H1 (cell line): ENCODE measurements around the gene CALML5. TPM values are rescaled to one million over a fixed set of nuclear protein-coding genes. Genes with fewer than 3 reads are reported as not detected.
A peak's percentile ranks its signal among the peaks of the same experiment; 100 is the strongest.

Experiments
- CTCF ChIA-PET: fragments of 300-600 bp; sonication (Branson Sonifier 250); formaldehyde crosslinking; loops from one replicate; lab custom pipeline; 2021; ENCODE audit not compliant: partially characterized antibody; lab: Charles Lee
- POLR2A ChIA-PET: fragments of 300-600 bp; sonication (Branson Sonifier 250); formaldehyde crosslinking; loops from one replicate; lab custom pipeline; 2021; ENCODE audit warnings: inconsistent platforms; ENCODE audit not compliant: partially characterized antibody; lab: Charles Lee
- DNase-seq, 2 experiments: peaks; one replicate each; pipeline versions ENCODE4 v3.0.0 to v3.0.0-alpha.2; 2010 to 2022; ENCODE audit warnings: low spot score in 2 of 2, low read depth in 1 of 2, mixed read lengths in 1 of 2
- FAIRE-seq: peaks from 2 replicates; lab custom pipeline; 2011; peaks lifted over from hg19 to GRCh38; lab: Jason Lieb, UNC
- H2AFZ ChIP-seq: 2 replicates; pipeline ENCODE4 v1.8.1; 2012; ENCODE audit warnings: low read length, inconsistent platforms
- H2AK5ac ChIP-seq: 2 replicates; pipeline ENCODE4 v1.6.1; 2013; ENCODE audit warnings: low read depth, low read length
- H2BK120ac ChIP-seq: replicated peaks from 2 replicates; pipeline ENCODE3; 2013; ENCODE audit warnings: low read depth, low read length, inconsistent platforms
- H2BK12ac ChIP-seq: 2 replicates; pipeline ENCODE4 v1.6.1; 2013; ENCODE audit warnings: low read depth, low read length
- H2BK15ac ChIP-seq: 2 replicates; pipeline ENCODE4 v1.6.1; 2013; ENCODE audit warnings: low read length
- H2BK20ac ChIP-seq: 2 replicates; pipeline ENCODE4 v1.6.1; 2013; ENCODE audit warnings: low read length
- H2BK5ac ChIP-seq: 2 replicates; pipeline ENCODE4 v1.6.1; 2013; ENCODE audit warnings: low read depth, low read length
- H3K14ac ChIP-seq: 2 replicates; pipeline ENCODE4 v1.6.1; 2013; ENCODE audit warnings: inconsistent platforms; ENCODE audit not compliant: insufficient read length
- H3K18ac ChIP-seq: 2 replicates; pipeline ENCODE4 v1.6.1; 2013; ENCODE audit warnings: low read length; ENCODE audit errors: extremely low read depth
- H3K23ac ChIP-seq: 2 replicates; pipeline ENCODE4 v1.6.1; 2013; ENCODE audit warnings: inconsistent platforms; ENCODE audit not compliant: insufficient read length
- H3K23me2 ChIP-seq: 2 replicates; pipeline ENCODE4 v1.6.1; 2013; ENCODE audit warnings: low read depth, low read length
- H3K27ac ChIP-seq: 2 replicates; pipeline ENCODE4 v1.6.1; 2011; ENCODE audit warnings: low read depth, low read length, inconsistent platforms
- H3K27me3 ChIP-seq, 4 experiments: replicated peaks in 1 of 4; 1 replicate in 1 of 4; 2 replicates in 3 of 4; pipeline versions ENCODE4 v1.6.1 to v1.8.1; 2011 to 2013; ENCODE audit warnings: low read length in 3 of 4, mild to moderate bottlenecking in 3 of 4, inconsistent platforms in 2 of 4, mixed read lengths in 2 of 4, moderate library complexity in 1 of 4; ENCODE audit not compliant: control insufficient read depth in 3 of 4, insufficient read depth in 3 of 4; ENCODE audit errors: extremely low read depth in 1 of 4
- H3K36me3 ChIP-seq, 4 experiments: 2 replicates each; pipeline versions ENCODE4 v1.6.1 to v1.8.1; 2011 to 2013; ENCODE audit warnings: mild to moderate bottlenecking in 4 of 4, low read length in 3 of 4, moderate library complexity in 2 of 4, control low read depth in 1 of 4, inconsistent platforms in 1 of 4; ENCODE audit not compliant: insufficient read depth in 4 of 4, control insufficient read depth in 2 of 4
- H3K4ac ChIP-seq: replicated peaks from 2 replicates; pipeline ENCODE3; 2013; ENCODE audit warnings: low read length, low read depth, mixed read lengths, inconsistent platforms; ENCODE audit not compliant: insufficient read length
- H3K4me1 ChIP-seq, 4 experiments: replicated peaks in 1 of 4; 1 replicate in 1 of 4; 2 replicates in 3 of 4; pipeline versions ENCODE4 v1.6.1 to v1.8.1; 2011 to 2013; ENCODE audit warnings: low read length in 3 of 4, inconsistent platforms in 2 of 4, mixed read lengths in 1 of 4; ENCODE audit not compliant: insufficient read depth in 4 of 4, control insufficient read depth in 3 of 4
- H3K4me2 ChIP-seq, 2 experiments: 2 replicates each; pipeline versions ENCODE4 v1.6.1 to v1.8.1; 2011 to 2013; ENCODE audit warnings: low read depth in 2 of 2, low read length in 2 of 2, control low read depth in 1 of 2, inconsistent platforms in 1 of 2, mild to moderate bottlenecking in 1 of 2; ENCODE audit not compliant: insufficient read depth in 1 of 2
- H3K4me3 ChIP-seq, 4 experiments: fragments of 200-600, 300-600 bp in 1 of 4; sonication (generic), shearing (Covaris generic), sonication (Bioruptor Twin) in 1 of 4; 2 replicates each; pipeline versions ENCODE4 v1.5.1 to v1.8.1; 2011 to 2016; ENCODE audit warnings: low read length in 4 of 4, low read depth in 3 of 4, control low read depth in 2 of 4, inconsistent platforms in 2 of 4, mild to moderate bottlenecking in 2 of 4, mixed read lengths in 1 of 4, moderate library complexity in 1 of 4; ENCODE audit not compliant: insufficient read depth in 2 of 4; ENCODE audit errors: extremely low read depth in 1 of 4
- H3K56ac ChIP-seq: replicated peaks from 2 replicates; pipeline ENCODE3; 2013; ENCODE audit warnings: low read depth, mild to moderate bottlenecking, mixed read lengths, low read length, inconsistent platforms; ENCODE audit not compliant: insufficient read length
- H3K79me1 ChIP-seq: 2 replicates; pipeline ENCODE4 v1.6.1; 2013; ENCODE audit warnings: low read depth, low read length, control low read depth
- H3K79me2 ChIP-seq, 2 experiments: 2 replicates each; pipeline versions ENCODE4 v1.6.1 to v1.8.1; 2012 to 2013; ENCODE audit warnings: low read length in 2 of 2, mild to moderate bottlenecking in 2 of 2, inconsistent platforms in 1 of 2; ENCODE audit not compliant: insufficient read depth in 2 of 2, control insufficient read depth in 1 of 2
- H3K9ac ChIP-seq, 4 experiments: replicated peaks in 1 of 4; 1 replicate in 1 of 4; 2 replicates in 3 of 4; pipeline versions ENCODE4 v1.6.1 to v1.8.1; 2011 to 2013; ENCODE audit warnings: low read depth in 3 of 4, low read length in 3 of 4, control low read depth in 2 of 4, mild to moderate bottlenecking in 2 of 4, moderate library complexity in 2 of 4, inconsistent platforms in 1 of 4; ENCODE audit errors: extremely low read depth in 1 of 4
- H3K9me3 ChIP-seq, 2 experiments: 2 replicates each; pipeline versions ENCODE4 v1.6.1 to v1.8.1; 2012 to 2013; ENCODE audit warnings: mild to moderate bottlenecking in 2 of 2, moderate library complexity in 2 of 2, control low read depth in 1 of 2, inconsistent platforms in 1 of 2, low read depth in 1 of 2, low read length in 1 of 2, mixed read lengths in 1 of 2; ENCODE audit not compliant: insufficient read depth in 2 of 2
- H4K20me1 ChIP-seq, 2 experiments: replicated peaks in 1 of 2; 2 replicates each; pipeline versions ENCODE3 to v1.8.1; 2011 to 2013; ENCODE audit warnings: inconsistent platforms in 2 of 2, low read length in 2 of 2, mild to moderate bottlenecking in 1 of 2; ENCODE audit not compliant: insufficient read depth in 2 of 2, control insufficient read depth in 1 of 2
- H4K5ac ChIP-seq: 2 replicates; pipeline ENCODE4 v1.6.1; 2013; ENCODE audit warnings: low read length, low read depth, mixed read lengths, inconsistent platforms; ENCODE audit not compliant: insufficient read length
- H4K8ac ChIP-seq: 2 replicates; pipeline ENCODE4 v1.8.0; 2013; ENCODE audit warnings: mild to moderate bottlenecking, moderate library complexity, low read length, inconsistent platforms; ENCODE audit not compliant: insufficient read depth; ENCODE audit errors: extremely low read depth
- H4K91ac ChIP-seq: replicated peaks from 2 replicates; pipeline ENCODE3; 2013; ENCODE audit warnings: low read length, mixed read lengths, inconsistent platforms; ENCODE audit not compliant: insufficient read length
- POU5F1 ChIP-seq: IDR thresholded peaks from 2 replicates; pipeline ENCODE4 v1.6.1; 2011; ENCODE audit warnings: low read depth, mild to moderate bottlenecking, low read length, moderate library complexity
- TAF1 ChIP-seq: IDR thresholded peaks from 2 replicates; pipeline ENCODE4 v1.6.1; 2011; ENCODE audit warnings: mild to moderate bottlenecking, low read depth, low read length
- WGBS, 2 experiments: shearing (Covaris generic) in 1 of 2; methylation state at CpG; one replicate each; pipeline versions ENCODE4 v1.1.6 to v1.1.7; 2013 to 2015; ENCODE audit warnings: low lambda C conversion rate in 2 of 2, mixed read lengths in 2 of 2, inconsistent platforms in 1 of 2, low coverage in 1 of 2, missing lambda C conversion rate in 1 of 2; ENCODE audit not compliant: insufficient replicate concordance in 2 of 2, insufficient coverage in 1 of 2, insufficient read length in 1 of 2; ENCODE audit errors: extremely low coverage in 1 of 2, missing lambda C conversion rate in 1 of 2; 5-methylcytosine and 5-hydroxymethylcytosine counted together
- polyA plus RNA-seq, 7 experiments: library from polyadenylated mRNA; depleted of rRNA in 3 of 7; stranded (reverse) in 5 of 7; unstranded in 2 of 7; fragments of >200 nt in 5 of 7; fragments of 200-250 nt in 2 of 7; gene quantifications; 1 replicate in 5 of 7; 2 replicates in 1 of 7; 4 replicates in 1 of 7; pipeline versions ENCODE4 v1.2.1 to v1.2.3, GENCODE V29; 2011 to 2013; ENCODE audit warnings: missing spikeins in 2 of 7, mixed read lengths in 2 of 7
- total RNA-seq: library from RNA; stranded (reverse); fragmentation: NEBNext Ultra II Directional; extraction: Animal tissue kit (Norgen Biotek cat#: 25700); gene quantifications from 2 replicates; pipeline ENCODE4 v1.2.1, GENCODE V29; 2021

Gene CALML5
- total and polyA plus RNA-seq, 2 of the 8 experiments (the other 6 are each of a cell fraction or from before 2014, with no cell fraction given), result not detected

DNA sequence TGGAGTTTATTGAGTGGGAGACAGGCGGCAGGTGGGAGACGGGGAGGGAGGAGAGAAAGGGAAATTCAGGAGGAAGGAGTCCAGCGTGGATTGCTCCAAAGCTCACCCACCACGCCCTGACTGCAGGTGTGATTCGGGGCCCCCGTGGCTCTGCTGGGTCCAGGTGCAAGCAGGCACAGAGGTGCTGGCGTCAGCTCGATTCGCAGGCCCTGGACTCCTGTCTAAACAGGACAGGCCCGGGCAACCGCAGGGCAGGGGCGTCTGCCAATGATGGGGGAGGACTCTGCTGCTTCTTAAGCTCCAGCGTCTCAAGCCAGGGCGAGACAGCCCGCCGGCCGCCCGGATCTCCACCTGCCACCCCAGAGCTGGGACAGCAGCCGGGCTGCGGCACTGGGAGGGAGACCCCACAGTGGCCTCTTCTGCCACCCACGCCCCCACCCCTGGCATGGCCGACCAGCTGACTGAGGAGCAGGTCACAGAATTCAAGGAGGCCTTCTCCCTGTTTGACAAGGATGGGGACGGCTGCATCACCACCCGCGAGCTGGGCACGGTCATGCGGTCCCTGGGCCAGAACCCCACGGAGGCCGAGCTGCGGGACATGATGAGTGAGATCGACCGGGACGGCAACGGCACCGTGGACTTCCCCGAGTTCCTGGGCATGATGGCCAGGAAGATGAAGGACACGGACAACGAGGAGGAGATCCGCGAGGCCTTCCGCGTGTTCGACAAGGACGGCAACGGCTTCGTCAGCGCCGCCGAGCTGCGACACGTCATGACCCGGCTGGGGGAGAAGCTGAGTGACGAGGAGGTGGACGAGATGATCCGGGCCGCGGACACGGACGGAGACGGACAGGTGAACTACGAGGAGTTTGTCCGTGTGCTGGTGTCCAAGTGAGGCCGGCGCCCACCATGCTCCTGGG, 25.5 kb upstream of the CALML5 start, which contains the start of gene CALML3:
Gene CALML3 (plus strand): TSS at position 321 of the 920 bp plus-strand sequence. CDS start 125 bp downstream, at position 446.
- no peak within 1 kb of the TSS for H3K56ac ChIP-seq
- no peaks in the 10 kb centered on the region for H3K9me3 ChIP-seq
- H3K23ac ChIP-seq, result no peak within 1 kb of the TSS
- H2BK15ac ChIP-seq, result no peak within 1 kb of the TSS; the same call in 1 of the 2 replicates
- DNase-seq (no peak), FAIRE-seq (no peak)
- no peaks in the 10 kb centered on the region for H4K20me1 ChIP-seq
- H2AK5ac ChIP-seq, result no peak within 1 kb of the TSS
- H3K4me1 ChIP-seq, result peaks cover 0 to 5% (median 0%) of the 10 kb centered on the region in 4 experiments; a peak in 1 of 7 replicates
- no peaks in the 10 kb centered on the region for H3K36me3 ChIP-seq
- TF ChIP-seq POU5F1 (no peak), TAF1 (no peak)
- no peak within 1 kb of the TSS for H3K4ac ChIP-seq
- H3K4me3 ChIP-seq, result no peak within 1 kb of the TSS
- no peak within 1 kb of the TSS for H2AFZ ChIP-seq
- no peak within 1 kb of the TSS for H2BK120ac ChIP-seq
- no peaks in the 10 kb centered on the region for H3K79me1 ChIP-seq
- POLR2A ChIA-PET, result interaction anchor here (1.2 kb wide), 1 partner anchor 64 kb away, joined by 3 read pairs; no protein-coding TSS in a partner anchor
- no peak within 1 kb of the TSS for H3K4me2 ChIP-seq
- no peak within 1 kb of the TSS for H3K27ac ChIP-seq
- H3K18ac ChIP-seq, result peak within 1 kb of the TSS; percentile 38; the same call in 1 of the 2 replicates
- no peaks in the 10 kb centered on the region for H3K27me3 ChIP-seq
- H3K9ac ChIP-seq, result no peak within 1 kb of the TSS
- peak within 1 kb of the TSS; percentile 15 for H4K91ac ChIP-seq
- no peak within 1 kb of the TSS for H3K14ac ChIP-seq
- no peak within 1 kb of the TSS for H2BK12ac ChIP-seq
- no peak within 1 kb of the TSS for H4K5ac ChIP-seq
- WGBS, 2 experiments, result 96% methylated on average over 43 of the region's 64 CpGs; no CpG with 5 or more reads in 1 of the 2 experiments
- CTCF ChIA-PET, result interaction anchor here (0.7 to 2.2 kb wide), 7 partner anchors 11 to 105 kb away, joined by 3 to 7 read pairs (median 3); no protein-coding TSS in a partner anchor
- H2BK5ac ChIP-seq, result 0 out of 2 replicates have a peak within 1 kb of the TSS, but pooled peaks have one; percentile 49
- H2BK20ac ChIP-seq, result no peak within 1 kb of the TSS
- H3K23me2 ChIP-seq, result no peaks in the 10 kb centered on the region; the same call in 1 of the 2 replicates
- H3K79me2 ChIP-seq, result no peaks in the 10 kb centered on the region
- H4K8ac ChIP-seq, result peak within 1 kb of the TSS; percentile 57; the same call in 1 of the 2 replicates
